Effector memory CD8-positive, alpha-beta T cell (primary cell): ENCODE results near the gene PDXDC1.
"Not testable (repeated sequence)": the region's sequence is repeated elsewhere in the genome, so short reads cannot be mapped to it uniquely, and the experiment has no call there.

Experiments used
- ATAC-seq: fragments of 150-1000 bp; cut with Tn5 transposase; replicated peaks from 2 replicates; pipeline ENCODE4 v1.10.0; 2021; ENCODE audit warnings: mild to moderate bottlenecking, moderate library complexity
- DNase-seq, 3 experiments: peaks; one replicate each; pipeline ENCODE4 v3.0.0; 2021
- H3K27ac Mint-ChIP-seq, 2 donors: one replicate each; pipeline ENCODE4 v1.8.0; 2022; ENCODE audit warnings: mild to moderate bottlenecking in 2 of 2, mixed read lengths in 2 of 2, moderate library complexity in 2 of 2
- H3K27me3 Mint-ChIP-seq, 2 donors: one replicate each; pipeline ENCODE4 v1.8.0; 2022; ENCODE audit warnings: mixed read lengths in 2 of 2
- H3K36me3 Mint-ChIP-seq: one replicate; pipeline ENCODE4 v1.8.0; 2022; ENCODE audit warnings: mild to moderate bottlenecking, moderate library complexity, mixed read lengths; ENCODE audit not compliant: insufficient read depth
- H3K4me1 Mint-ChIP-seq, 2 donors: one replicate each; pipeline ENCODE4 v1.8.0; 2022; ENCODE audit warnings: low read depth in 2 of 2, mixed read lengths in 2 of 2
- H3K4me3 Mint-ChIP-seq, 2 donors: one replicate each; pipeline ENCODE4 v1.8.0; 2022; ENCODE audit warnings: mild to moderate bottlenecking in 2 of 2, mixed read lengths in 2 of 2, moderate library complexity in 2 of 2
- H3K9me3 Mint-ChIP-seq, 2 donors: one replicate each; pipeline ENCODE4 v1.8.0; 2022; ENCODE audit warnings: mixed read lengths in 2 of 2

Gene PDXDC1

GRCh38 chr16:15096583-15096972 lies 121.8 kb downstream of the PDXDC1 start:
- not testable (repeated sequence) for H3K9me3 Mint-ChIP-seq, H3K4me3 Mint-ChIP-seq, ATAC-seq, H3K27me3 Mint-ChIP-seq, H3K27ac Mint-ChIP-seq, DNase-seq
- peaks cover 13% of the 10 kb centered on the region for H3K36me3 Mint-ChIP-seq
- peaks cover 18 to 22% of the 10 kb centered on the region in 2 donors for H3K4me1 Mint-ChIP-seq

- H3K27me3 Mint-ChIP-seq, H3K4me3 Mint-ChIP-seq, H3K36me3 Mint-ChIP-seq, ATAC-seq, H3K27ac Mint-ChIP-seq, H3K9me3 Mint-ChIP-seq, H3K4me1 Mint-ChIP-seq, DNase-seq: not testable (repeated sequence)
These were observed 124.6 kb downstream of the PDXDC1 start for GRCh38 chr16:15099366-15099909.

GRCh38 chr16:15100372-15100987 lies 125.7 kb downstream of the PDXDC1 start:
- not testable (repeated sequence) for H3K36me3 Mint-ChIP-seq, H3K27me3 Mint-ChIP-seq, ATAC-seq, H3K27ac Mint-ChIP-seq, H3K9me3 Mint-ChIP-seq, DNase-seq, H3K4me3 Mint-ChIP-seq, H3K4me1 Mint-ChIP-seq

DNA sequence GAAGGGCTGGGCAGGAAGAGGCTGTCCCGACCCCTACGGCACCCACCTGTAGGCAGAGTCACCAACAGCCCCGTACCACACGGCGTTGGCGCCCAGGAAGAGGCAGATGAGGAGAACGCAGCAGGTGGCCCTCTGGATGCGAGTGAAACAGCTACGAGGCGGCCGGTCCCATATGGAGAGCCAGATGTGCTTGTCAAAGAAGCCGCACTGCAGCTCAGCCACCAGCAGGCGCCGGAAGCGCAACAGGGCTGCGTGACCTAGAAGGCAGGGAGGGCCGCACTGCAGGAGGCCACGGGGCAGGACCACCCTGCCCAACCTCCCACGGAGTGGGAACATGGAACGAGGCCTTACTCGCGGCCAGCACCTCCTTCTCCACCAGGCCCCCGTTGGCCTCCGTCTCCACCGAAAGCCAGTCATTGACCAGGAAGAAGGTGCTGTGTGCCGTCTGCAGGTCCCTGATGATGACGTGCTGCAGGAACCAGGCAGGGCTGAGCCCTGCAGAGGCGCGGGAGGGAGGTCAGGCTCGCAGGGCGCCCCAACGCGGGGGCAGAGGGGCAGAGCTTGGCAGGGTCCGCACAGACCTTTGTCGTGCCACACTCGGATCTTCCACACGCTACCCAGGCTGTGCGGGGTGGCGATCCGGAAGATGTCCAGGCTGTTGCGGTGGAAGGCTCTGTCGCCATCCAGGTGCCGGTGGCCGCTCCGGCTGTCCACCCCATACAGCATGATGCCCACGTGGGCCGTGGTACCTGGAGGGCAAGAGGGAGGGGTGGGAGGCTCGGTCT lies 153.0 kb downstream of the PDXDC1 start:
- not testable (repeated sequence) for H3K27me3 Mint-ChIP-seq, H3K4me1 Mint-ChIP-seq, ATAC-seq, H3K4me3 Mint-ChIP-seq, H3K9me3 Mint-ChIP-seq, H3K27ac Mint-ChIP-seq, DNase-seq
- H3K36me3 Mint-ChIP-seq = peaks cover 10% of the 10 kb centered on the region

- peaks cover 10% of the 10 kb centered on the region for H3K36me3 Mint-ChIP-seq
- not testable (repeated sequence) for H3K4me3 Mint-ChIP-seq, H3K9me3 Mint-ChIP-seq, DNase-seq, H3K27ac Mint-ChIP-seq, H3K4me1 Mint-ChIP-seq, H3K27me3 Mint-ChIP-seq, ATAC-seq
These were observed 155.6 kb downstream of the PDXDC1 start for GRCh38 chr16:15130256-15130932.

GRCh38 chr16:15130943-15131700 lies 156.3 kb downstream of the PDXDC1 start:
- not testable (repeated sequence) for H3K4me1 Mint-ChIP-seq, H3K27me3 Mint-ChIP-seq, H3K27ac Mint-ChIP-seq, H3K4me3 Mint-ChIP-seq, DNase-seq, ATAC-seq, H3K9me3 Mint-ChIP-seq
- peaks cover 10% of the 10 kb centered on the region for H3K36me3 Mint-ChIP-seq

- not testable (repeated sequence) for H3K27me3 Mint-ChIP-seq, ATAC-seq, H3K27ac Mint-ChIP-seq, DNase-seq, H3K9me3 Mint-ChIP-seq, H3K4me3 Mint-ChIP-seq, H3K4me1 Mint-ChIP-seq, H3K36me3 Mint-ChIP-seq
These were observed 158.0 kb downstream of the PDXDC1 start for GRCh38 chr16:15132719-15133428.

DNA sequence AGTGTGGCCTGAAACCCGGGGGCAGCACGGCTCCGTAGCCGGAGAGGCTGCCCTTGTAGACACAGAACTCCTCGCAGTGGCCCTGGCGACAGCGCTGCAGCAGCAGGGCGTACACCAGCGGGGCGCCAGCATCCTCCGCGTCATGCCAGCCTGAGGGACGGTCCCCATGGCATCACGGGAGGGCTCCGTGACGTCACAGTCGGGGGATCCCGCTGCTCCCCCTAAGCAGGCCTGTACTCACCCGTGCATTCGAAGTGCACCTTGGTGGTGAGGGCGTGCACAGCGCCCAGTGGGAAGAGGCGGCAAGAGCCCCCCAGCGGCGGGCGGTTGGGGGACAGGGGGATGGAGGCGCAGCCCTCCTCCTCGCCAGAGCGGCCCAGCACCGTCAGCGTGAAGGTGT lies 158.7 kb downstream of the PDXDC1 start:
- ATAC-seq, H3K4me3 Mint-ChIP-seq, H3K9me3 Mint-ChIP-seq, H3K36me3 Mint-ChIP-seq, H3K4me1 Mint-ChIP-seq, H3K27ac Mint-ChIP-seq, H3K27me3 Mint-ChIP-seq, DNase-seq: not testable (repeated sequence)

DNA sequence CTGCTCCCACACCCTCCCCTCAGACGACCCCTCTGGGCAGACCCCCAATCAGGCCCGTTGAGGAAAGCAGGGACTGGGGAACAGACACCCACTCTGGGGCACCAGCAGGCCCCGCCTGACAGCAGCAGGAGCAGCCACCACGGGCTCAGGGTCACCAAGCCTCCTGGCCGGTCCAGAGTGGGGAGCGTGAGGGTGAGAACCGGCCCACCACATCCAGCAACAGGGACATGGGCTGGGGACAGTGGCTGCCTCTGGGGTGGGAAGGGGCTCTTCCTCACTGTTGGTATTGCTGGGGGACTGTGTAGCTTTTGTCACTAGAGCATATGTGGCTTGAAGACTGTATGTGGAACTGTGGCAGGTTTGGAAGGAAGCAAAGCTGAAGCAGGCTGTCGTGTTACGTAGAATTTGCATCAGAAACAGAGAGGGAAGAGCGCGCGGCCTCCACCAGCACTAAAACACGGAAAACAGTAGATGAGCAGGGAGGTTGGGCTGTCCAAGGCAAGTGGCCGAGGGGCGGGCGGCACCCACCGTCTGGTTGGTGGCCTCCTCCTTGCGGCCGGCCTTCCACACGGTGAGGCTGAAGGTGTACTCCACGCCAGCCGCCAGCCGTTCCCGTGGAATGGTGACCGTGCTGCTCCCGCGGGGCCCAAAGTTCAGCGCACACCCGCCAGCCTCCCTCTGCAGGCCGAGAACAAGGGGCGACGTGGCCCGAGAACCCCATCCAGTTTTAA lies 160.1 kb downstream of the PDXDC1 start:
- DNase-seq, ATAC-seq, H3K27me3 Mint-ChIP-seq, H3K4me1 Mint-ChIP-seq, H3K27ac Mint-ChIP-seq, H3K4me3 Mint-ChIP-seq, H3K36me3 Mint-ChIP-seq, H3K9me3 Mint-ChIP-seq: not testable (repeated sequence)

DNA sequence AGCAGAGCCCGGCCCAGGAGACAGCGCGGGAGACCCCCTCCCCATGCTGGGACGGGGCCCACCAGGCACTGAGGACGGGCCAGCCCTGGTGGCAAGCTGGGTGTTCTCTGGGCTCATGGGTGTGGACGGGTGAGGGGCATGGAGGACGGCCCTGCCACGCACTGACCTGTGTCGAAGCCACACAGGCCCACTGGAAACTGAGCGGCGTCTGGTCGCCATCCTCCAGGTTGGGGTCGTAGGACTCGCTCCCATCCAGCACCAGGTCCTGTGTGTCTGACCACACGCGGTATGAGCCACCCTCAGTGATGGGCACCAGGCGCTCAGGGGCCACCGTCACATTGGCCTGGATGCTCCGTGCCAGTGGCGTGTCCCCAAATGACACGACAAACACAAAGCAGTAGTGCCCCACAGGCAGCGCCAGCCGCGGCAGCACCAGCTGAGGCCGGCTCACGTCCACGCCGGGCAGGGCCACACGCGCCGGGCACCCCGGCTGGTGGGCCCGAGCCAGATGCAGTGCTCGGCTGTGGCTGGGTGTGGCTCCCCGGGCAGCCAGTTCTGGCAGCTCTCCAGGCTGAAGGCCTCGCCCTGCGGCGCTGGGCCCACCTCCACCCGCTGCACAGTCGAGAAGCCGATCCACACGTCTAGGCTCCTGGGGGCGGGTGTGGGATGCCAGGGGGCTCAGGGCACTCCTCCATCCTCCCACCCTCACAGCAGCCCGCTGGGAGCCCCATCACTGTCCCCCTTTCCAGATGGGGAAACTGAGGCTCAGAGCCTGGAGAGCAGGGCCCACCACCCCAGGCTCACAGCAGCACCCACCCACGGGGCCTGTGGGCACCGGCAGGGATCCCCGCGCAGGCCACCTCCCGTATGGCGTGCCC lies 160.9 kb downstream of the PDXDC1 start:
- H3K36me3 Mint-ChIP-seq, H3K4me3 Mint-ChIP-seq, ATAC-seq, H3K27ac Mint-ChIP-seq, H3K4me1 Mint-ChIP-seq, DNase-seq, H3K27me3 Mint-ChIP-seq, H3K9me3 Mint-ChIP-seq: not testable (repeated sequence)

- not testable (repeated sequence) for H3K9me3 Mint-ChIP-seq, ATAC-seq, H3K4me3 Mint-ChIP-seq, H3K36me3 Mint-ChIP-seq, H3K27me3 Mint-ChIP-seq, H3K4me1 Mint-ChIP-seq, H3K27ac Mint-ChIP-seq, DNase-seq
These were observed 162.7 kb downstream of the PDXDC1 start for GRCh38 chr16:15137514-15137913.
